Stimulated activated CD4-positive, alpha-beta T cell treated with anti-CD3 and anti-CD28 coated beads, Interleukin-12 subunit alpha, Interleukin-12 subunit beta, amount 100 ng/mL, for 4 hours (primary cell): ENCODE measurements around the gene TCERG1L.

Experiments used
- DNase-seq: peaks from one replicate; pipeline ENCODE4 v3.0.0-alpha.2; 2020

TCERG1L gene

DNA sequence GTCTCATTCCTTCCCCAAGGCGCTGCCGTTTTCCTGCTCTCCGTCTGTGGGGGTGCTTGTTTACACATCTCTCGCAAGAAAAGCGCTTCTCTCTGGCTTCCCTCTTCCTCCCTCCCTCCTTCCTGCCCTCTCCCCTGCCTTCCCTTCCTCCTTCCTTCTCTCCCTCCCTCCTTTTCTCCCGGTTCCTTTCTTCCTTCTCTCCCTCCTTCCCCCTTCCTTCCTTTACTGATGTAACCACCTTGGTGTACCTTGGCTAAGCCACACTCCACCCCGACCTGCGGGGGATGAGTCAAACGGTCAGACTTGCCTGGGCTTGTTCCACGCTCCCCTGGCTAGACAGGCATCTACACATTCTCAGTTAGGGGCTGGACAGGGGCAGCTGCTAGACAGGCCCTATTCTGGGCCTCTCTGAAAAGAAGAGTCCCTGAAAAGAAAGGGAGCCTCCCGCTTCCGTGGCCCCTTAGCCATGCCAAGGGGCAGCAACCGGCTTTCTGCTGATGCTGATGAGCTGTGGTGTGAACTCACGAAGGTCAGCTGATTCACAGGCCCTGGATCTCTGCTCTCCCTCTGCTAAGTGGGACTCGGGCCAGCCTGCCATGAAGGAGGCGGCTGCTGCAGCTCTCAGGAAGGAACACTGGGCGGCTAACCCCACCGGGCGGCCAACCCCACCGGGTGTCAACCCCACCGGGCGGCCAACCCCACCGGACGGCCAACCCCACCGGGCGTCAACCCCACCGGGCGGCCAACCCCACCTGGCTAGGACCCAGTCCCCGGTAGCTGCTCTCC is 216.8 kb downstream of the TCERG1L start:
- no peak for DNase-seq

DNA sequence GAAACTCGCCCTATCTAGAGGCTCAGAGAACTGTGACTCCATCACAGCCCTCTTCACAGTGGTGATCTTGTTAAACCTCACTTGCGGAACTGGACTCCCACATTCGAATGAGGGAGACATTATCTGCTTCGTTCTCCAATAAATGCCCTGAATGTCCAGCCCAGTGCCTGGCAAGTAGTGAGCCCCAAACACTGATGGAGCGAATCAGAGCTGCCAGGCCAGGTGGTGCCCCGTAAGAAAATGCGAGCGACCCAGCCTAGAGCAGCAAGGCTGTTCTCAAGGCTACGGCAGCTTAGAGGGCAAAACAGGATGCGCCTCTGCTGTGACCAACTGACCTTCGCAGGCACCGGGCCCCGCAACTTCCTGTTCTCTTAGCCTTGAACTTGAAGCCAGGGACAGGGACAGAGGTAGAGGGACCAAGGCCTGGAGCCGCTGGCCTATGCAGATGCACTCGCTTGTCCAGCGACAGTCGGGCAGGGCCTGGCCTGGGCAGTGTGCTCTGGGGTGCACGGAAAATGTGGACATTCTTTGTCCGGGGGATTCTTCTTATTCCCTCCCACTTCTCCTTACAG is 217.6 kb downstream of the TCERG1L start:
- DNase-seq, result no peak

DNA sequence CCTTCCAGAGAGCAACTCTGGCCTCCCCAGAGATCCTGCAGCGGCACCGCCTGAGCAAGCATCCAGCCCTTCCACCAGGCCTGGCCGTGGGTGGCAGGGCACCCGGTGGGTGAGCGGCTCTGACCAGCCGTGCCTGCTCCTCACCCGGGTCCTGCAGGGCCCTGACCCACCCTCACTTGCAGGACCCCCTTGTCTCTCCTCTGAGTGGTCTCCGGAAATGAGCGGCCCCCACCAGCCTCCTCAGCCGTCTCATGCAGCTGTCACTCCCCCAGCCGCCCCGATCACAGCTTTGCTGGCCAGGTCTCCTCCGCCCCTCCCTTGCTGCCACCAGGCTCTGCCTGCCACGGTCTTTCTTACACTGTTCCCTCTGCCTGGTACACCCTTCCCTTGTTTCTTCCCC is 218.2 kb downstream of the TCERG1L start:
- DNase-seq, result no peak

DNA sequence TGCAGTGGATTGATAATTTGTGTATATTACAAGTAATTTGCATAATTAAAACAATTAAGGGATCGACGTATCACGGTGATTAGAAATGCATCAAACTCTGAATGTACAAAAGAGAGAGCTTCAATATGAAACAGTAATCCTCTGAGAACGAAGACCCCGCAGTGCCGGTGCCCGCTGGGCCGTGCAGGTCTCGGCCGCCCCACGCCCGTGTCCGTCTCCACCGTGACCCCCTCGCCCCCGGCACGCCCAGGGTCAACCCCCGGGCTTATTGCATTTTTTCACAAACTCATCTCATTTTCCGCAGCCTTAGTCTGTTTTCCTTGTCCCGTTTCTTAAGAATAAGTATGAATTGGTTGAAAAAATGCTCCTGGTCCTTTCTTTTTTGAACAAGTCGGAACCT is 218.6 kb downstream of the TCERG1L start:
- no peak for DNase-seq

DNA sequence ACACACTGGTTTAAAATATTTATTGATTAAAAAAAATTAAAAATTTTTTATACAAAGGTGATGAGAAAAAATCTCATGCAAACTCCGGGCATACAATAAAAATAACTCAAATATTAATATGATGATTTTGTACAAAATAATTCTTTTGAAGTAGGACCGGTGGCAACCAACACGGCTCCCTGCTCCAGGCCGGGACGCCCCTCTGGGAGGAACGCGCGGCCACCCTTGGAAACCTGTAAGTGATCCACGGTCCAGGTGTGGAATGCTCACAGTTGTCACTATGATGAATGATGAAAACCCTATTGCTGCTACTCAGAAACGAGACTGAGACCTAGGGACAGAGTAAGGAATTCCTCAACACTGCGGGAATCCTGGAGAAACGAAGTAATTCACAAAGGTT is 219.1 kb downstream of the TCERG1L start:
- no peak for DNase-seq

DNA sequence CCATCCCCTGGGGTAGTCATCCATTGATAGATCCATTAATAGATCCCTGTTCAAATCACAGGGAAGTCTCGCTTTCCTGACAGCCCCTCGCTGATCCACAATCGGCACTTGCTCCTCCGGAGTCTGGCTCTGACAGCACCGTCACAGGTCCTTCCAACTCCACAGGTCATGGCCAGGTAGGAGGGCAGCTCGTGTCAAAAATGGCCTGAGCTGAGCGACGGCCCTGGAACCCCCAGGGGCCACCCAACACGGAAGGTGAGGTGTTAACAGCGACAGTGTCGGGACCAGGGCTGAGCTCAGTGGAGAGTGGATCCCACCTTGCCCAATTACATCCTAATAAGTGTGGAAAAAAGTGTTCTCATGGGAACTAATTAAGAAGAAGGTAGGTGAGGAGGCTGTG is 219.8 kb downstream of the TCERG1L start:
- DNase-seq, result no peak

DNA sequence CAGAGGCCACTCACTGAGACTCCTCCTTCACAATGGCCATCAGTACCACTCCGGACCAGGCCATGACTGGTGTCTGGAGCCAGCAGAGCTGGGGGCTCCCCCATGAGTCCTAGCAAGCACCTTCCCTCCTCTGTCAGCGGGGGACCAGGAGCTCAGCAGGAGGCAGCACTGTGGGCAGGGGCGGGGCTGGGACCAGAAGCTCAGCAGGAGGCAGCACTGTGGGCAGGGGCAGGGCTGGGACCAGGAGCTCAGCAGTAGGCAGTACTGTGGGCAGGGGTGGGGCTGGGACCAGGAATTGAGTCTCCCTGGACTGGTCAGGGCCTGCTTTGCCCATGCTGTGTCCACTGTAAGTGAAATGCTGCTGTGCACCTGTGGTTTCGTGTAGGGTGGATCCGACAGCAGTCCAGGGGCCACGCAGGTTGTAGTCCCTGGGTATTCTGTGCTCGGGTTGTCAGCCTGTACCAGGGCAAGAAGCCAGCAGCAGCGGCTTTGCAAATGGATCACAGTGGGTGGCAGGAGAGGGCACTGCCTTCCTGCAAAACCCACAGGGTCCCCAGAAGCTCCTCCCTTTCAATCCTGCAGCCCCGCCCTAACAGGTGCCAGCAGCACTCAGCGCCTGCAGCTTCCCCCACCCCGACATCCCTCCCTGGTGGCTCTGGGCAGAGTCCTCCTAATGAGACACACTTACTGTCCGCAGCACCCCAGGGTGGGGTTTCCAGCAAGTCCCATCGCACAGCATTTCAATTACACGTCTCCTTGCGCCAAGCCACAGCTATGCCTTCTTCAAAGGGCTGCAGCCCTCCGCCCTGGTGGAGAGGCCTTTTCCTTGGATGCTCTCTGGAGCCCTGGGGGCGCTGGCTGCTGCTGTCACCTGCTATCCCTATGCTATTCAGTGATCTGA is 220.5 kb downstream of the TCERG1L start:
- DNase-seq, result no peak

DNA sequence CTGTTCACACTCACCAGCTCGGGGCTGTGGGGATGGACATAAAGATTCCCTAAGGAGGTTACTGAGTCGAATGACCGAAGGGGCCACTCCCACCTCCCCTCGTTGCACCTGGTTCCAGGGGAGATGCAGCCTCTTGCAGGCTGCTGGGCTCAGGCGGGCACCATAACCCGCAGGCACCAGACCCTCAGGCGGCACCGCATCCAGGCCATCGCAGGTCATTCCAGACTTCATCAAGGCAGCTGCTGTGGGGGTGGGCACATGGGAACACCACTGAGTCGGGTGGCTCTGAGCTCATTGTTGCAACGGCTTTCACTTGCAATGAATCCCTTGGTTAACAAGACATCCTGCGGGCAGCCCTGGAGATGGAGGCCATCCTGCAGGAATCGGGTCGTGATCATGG is 221.7 kb downstream of the TCERG1L start:
- DNase-seq, result no peak

DNA sequence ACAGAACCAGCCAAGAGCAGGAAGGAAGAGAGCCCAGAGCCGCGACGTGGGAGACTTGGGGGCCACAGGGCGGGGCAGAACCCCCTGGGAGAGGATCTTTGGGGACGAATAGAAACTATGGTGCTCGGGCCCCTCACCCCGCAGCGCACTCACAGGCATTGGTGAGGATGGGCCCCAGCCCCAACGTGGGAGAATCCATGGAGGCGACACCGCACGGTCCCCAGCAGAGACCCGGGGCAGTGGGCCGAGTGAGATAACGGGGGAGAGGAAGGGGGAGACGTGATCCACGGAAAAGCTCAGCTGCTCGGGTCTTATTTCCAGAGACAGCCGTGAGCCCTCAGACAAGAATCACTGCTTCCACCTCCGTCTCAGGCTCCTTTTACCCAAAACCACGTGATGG is 222.4 kb downstream of the TCERG1L start:
- DNase-seq, result no peak

DNA sequence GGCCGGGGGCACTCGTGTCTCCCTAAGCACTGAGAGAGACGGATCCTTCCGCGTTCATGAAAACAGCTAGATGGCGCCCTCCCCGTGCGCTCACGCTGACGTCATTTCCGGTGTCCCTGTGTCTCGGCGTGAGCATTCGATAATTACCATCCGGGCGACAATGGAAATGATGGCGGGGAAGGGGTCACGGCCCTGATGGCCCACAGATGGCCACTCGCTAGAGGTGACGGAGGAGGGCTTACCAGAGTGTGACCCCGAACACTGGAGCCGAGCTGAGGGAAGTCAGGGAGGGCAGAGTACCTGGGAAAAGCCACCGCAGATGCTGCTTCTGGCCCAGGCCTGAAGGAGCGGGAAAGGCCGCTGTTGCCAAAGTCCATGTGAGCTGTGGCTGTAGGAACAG is 222.9 kb downstream of the TCERG1L start:
- DNase-seq, result no peak

DNA sequence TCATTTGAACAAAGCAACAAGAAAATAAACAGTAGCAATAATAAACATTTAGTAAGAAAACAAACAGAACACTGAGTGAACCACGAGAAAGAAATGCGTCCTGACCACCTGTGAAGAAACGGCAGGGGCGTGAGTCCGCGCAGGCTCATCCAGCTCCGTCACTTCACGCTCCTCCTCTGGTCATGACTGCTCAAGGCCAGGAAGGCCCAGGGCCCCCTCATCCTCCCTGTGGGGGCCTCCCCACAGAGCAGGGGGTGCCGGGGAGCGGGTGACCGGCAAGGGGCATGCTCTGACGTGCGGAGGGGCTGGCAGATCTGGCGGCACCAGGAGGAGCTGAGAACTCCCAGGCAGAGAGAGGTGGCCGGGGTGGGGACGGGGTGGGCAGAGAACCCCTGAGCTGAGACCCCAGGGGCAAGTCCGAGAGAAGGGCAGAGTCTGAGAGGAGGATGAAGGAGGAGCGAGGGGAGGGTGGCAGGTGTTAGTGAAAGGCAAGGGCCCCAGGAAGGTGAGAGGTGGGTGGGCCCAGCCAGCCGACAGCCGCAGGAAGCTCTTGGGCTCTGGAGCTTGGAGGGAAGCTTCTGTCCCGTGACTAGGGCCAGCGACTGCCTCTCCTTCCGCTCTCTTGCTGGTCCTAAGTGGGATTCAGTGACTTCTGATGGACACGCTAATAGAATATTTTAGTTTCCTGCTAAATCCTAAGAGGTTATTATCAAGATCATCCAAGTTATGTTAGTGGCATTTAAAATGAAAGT is 223.9 kb downstream of the TCERG1L start:
- DNase-seq, result no peak

DNA sequence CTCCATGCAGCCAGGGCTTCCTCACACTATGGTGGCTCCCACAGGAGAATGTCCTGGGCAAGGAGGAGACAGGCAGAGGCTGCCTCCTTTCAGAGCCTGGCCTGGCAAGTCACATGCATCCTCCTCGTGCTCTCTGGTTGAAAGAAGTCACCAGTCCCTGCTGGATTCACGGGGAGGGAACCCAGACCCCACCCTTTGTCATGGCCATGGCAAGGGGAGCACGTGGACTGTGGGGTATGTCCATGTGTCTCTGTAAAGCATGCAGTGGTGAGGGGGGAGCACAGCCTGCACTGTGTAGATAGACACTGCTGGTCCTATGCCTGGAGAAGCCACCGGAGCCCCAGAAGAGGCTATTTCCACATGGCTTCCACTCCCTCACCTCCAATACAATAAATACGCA is 225.0 kb downstream of the TCERG1L start:
- DNase-seq, result no peak

DNA sequence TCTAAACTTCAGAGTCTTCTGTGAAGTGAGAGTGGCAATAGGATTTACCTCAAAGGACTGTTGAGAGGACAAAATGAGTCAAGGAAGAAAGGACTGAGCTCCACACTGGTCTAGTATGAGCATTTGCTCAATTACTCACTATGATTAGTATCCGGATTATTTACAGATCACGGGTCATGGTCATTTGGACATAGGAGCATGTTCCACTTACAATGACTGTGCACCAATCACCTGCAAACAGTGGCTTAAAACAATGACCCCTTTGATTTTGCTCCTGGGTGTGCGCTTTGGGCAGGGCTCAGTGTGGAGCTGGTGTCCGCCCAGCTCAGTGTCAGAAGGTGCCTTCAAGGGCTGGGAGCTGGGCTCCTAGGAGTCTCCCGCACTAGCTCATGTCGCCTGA is 225.4 kb downstream of the TCERG1L start:
- no peak for DNase-seq

DNA sequence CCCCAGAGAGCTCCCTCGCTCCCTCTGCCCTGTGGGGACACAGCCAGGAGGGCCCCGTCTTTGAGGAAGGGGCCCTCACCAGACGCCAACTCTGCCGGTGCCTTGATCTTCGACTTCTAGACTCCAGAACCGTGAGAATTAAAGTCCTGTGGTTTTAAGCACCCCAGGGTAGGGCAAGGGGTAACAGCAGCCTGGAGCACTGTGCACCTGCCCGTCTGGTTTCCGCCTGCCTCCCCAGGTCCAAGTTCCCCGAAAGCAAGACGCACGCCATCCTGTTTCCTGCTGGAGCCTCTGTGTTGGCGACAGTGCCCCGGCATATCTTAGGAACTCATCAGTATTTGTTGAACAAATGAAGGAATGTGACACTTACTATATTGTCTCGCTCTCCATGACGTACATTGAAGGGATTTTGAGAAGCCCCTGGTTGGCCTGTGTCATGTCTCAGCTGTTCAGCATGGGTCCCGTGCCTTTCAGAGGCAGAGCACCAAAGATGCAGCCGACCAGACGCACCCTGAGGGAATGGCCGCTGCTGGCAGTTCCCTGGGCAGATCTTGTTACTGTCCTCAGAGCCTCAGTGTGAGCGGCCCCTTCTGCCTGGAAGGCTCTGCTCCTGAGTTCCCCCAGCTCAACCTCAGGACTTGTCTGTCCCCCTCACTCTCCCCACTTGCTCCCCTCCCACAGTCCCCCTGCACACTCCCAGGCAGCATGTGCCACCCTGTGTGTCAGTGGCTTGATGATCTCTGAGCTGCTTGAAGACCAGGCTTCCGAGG is 226.2 kb downstream of the TCERG1L start:
- no peak for DNase-seq

DNA sequence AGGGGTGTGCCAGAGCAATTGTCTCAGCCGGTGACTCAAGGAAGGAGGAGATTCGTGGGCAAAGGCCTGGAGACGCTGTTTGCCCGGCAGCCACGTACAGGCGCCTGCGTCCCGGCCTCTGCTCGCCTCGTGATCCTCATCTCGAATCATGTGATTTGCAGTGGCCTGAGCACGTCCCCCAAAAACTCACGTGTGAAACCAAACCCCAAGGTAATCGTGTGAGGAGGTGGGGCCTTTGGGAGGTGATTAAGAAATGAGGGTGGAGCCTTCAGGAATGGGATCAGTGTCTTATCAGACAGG is 226.8 kb downstream of the TCERG1L start:
- DNase-seq, result no peak

DNA sequence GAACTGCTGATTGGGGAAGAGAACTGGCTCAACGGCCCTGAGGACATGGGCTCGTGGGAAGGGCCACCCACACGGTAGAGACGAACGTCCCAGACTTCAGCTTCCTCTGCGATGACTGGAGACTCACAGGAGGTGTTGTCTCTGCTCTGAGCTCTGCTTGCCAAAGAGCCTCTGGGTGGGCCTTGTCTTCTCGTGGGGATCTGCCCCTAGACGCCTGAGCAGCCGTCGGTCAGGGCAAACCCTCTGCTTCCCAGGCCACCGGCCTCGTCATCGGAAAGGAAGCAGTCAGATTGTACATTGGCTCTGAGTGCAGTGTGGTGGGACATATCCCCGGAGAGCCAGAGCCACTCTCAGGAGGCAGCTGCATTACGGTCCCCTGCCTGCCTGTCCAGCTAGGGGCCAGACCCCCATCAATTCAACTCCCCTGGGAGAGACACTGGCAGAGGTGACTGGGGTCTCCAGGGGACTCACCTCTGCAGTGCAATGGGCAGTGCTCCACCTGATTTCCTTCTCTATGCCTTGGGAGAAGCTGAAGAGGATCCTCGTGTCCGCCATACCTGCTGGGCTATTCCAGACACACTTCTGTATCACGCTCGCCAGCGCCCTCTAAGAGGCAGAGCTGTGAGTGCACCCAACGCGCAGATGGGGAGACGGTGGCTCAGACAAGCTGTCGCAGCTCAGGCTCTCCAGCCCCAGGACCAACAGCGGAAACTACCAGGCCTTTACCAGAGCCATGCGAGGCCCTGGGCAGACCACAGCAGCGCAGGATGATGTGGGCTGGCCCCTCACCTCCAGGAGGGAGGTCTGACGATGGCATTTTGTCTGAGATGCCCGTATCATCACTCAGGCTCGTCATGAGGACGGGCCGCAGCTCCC is 227.4 kb downstream of the TCERG1L start:
- DNase-seq, result no peak

DNA sequence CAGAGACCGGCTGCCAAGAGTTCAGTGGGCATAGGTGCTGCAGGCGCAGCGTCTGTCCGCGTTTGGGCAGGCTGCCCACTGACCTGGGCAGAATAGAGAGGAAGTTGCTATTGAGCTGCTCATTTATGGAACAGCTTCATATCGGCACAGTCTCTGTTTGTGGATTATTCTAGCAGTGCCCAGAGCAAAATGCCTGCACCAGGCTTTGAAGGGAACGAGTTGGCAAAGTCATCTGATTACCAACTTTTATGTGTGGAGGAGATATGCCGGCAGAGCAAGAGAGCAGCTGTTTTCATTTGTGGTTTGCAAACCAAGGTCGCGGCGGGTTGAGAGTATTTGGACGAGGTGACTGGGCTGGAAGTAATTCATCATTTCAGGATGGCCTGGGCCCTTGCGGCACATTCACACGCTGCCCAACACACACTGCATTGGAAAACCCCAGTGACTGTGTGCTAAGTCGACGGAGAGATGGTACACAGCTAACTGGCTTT is 228.5 kb downstream of the TCERG1L start:
- no peak for DNase-seq

DNA sequence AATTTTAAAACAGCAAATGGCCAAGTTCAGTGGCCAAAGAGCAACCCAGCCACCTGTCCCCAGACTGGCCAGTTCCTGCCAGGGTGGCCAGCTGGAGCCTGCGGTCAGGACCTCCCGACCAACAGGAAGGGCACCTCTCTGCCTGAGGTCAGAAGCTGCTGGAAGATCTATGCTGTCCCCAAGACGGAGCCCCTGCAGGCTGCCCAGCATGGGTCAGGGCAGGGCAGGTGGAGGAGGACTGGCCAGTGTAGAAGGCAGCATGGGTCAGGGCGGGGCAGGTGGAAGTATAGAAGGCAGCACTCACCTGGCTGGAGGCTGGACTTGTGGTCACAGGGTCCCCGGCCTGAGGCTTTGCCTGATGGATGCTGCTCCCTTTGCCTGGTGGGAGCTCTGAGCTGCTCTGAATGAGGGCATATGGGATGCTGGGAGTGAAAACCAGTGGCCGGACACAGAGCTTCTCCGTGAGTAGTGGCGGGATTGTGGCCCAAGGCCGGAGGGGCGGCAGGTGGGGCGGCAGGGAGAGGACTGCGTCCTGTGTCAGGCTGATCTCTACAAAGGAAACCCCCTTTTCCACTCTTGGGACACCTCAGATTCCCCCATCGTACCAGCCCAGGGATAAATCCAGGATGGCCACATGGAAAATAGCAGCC is 229.2 kb downstream of the TCERG1L start:
- DNase-seq, result no peak

DNA sequence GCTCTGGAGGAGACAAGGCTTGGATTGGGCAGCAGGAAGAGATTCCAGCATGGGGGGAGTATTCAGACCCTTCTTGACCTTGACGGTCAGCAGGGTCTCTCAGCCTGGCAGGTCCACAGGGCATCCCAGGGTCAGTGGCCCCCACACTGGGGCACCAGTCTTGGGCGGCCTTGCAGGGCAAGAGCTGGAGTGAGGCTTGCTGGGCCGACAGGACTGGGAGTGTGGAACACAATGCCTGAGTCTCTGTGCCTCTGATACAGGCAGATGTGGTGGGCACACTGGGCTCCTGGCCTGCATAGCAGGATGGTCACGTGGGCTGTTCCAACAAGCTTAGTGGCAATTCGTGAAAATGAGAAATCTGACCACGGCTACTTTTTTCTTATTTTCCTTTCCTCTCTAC is 229.7 kb downstream of the TCERG1L start:
- DNase-seq, result no peak

DNA sequence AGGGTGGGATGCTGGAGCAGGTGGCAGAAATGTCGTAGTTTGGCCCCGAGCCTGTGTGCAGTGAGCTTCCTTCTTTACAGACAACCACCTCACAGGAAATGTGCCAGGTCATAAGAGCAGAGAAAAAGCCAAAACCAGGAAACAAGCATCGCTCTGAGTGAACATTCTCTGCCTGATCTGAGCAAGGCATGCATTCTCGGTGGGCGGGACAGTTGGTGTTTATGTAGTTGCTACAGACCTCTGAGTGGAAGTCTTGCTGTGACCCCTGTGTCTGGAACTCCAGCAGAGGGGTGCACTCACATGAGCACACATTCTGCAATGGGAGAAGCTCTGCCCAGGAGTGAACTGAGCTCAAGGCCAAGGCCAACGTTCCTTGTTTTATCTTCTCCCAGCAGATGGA is 230.1 kb downstream of the TCERG1L start:
- DNase-seq, result no peak

DNA sequence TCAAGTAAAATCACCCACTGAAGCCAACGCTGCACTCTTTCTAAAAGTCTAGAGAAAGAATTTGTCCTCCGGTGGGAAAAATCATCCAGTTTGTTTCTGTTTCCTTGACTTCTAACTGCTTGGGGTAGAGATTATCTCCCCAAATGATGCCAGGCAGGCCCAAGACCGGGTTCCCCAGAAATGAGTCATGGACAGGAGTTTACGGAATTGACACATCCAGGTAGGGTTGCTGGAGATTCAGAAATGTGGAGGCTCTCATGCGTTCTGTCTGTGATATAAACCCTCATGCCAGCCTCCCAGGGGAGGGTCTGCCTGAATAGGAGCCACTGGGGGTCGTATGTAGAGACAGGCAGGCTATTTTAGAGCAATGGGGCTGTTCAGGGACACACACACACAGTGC is 230.9 kb downstream of the TCERG1L start:
- no peak for DNase-seq
